AG09309 (cell line): ENCODE data around the gene OXER1.
"Not testable (repeated sequence)": the region's sequence is repeated elsewhere in the genome, so short reads cannot be mapped to it uniquely, and the experiment has no call there.

Experiments used
- DNase-seq: peaks from one replicate; pipeline ENCODE4 v3.0.0-alpha.2; 2010; ENCODE audit warnings: low read depth
- H3K4me3 ChIP-seq: 2 replicates; pipeline ENCODE4 v1.5.1; 2011; ENCODE audit warnings: mild to moderate bottlenecking, low read depth, low read length, moderate library complexity; ENCODE audit not compliant: control insufficient read depth
- TF ChIP-seq, protein P1 (sequence below): IDR thresholded peaks from 2 replicates; pipeline ENCODE4 v1.5.1; 2011; ENCODE audit warnings: mild to moderate bottlenecking, low read depth, low read length, inconsistent platforms; ENCODE audit not compliant: insufficient read depth, control insufficient read depth; ENCODE audit errors: missing control alignments

The OXER1 gene

DNA sequence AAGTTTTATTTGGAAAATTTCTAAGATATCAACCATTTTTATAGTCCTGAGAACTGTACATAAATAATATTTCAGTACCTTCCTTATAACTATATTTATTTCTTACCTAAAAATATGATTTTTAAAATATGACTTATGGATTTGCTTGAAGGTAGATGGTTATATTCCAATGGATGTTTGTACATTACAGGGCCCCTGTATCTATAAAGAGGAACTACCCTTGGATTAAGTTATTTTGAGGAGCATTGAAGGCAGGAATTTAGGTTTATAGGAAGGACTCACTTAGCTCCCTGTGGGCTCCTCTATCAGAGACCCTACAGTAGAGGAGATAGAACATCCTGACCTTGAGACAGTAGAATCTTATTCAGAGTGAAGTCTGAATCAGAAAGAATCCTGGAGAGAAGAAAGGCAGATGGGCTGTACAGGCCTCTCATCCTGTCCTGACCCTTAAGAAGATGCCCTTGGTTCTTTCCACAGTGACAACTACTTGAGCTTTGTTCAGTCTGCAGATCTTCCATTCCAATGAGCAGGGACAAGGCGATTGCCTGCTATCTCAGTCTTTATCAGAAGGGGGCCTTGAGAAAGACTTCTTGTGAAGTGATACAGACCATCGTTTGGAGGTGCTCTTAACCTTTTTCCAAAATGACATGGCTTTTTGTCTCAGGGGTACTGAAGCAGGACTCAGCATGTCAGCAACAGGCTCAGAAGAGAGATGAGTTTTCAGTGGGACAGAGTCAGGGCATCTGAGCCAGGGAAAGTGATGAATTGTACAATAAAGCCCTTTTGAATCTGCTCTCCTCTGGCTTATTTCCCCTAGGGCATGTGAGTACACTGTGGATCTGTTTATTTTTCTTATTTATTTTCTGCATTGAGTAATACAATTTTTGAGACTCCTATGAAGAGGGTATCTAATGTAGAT is 20.9 kb downstream of the OXER1 start:
- TF ChIP-seq, protein P1, sequence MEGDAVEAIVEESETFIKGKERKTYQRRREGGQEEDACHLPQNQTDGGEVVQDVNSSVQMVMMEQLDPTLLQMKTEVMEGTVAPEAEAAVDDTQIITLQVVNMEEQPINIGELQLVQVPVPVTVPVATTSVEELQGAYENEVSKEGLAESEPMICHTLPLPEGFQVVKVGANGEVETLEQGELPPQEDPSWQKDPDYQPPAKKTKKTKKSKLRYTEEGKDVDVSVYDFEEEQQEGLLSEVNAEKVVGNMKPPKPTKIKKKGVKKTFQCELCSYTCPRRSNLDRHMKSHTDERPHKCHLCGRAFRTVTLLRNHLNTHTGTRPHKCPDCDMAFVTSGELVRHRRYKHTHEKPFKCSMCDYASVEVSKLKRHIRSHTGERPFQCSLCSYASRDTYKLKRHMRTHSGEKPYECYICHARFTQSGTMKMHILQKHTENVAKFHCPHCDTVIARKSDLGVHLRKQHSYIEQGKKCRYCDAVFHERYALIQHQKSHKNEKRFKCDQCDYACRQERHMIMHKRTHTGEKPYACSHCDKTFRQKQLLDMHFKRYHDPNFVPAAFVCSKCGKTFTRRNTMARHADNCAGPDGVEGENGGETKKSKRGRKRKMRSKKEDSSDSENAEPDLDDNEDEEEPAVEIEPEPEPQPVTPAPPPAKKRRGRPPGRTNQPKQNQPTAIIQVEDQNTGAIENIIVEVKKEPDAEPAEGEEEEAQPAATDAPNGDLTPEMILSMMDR: no peak
- no peak overlapping the region for H3K4me3 ChIP-seq
- no peak for DNase-seq

DNA sequence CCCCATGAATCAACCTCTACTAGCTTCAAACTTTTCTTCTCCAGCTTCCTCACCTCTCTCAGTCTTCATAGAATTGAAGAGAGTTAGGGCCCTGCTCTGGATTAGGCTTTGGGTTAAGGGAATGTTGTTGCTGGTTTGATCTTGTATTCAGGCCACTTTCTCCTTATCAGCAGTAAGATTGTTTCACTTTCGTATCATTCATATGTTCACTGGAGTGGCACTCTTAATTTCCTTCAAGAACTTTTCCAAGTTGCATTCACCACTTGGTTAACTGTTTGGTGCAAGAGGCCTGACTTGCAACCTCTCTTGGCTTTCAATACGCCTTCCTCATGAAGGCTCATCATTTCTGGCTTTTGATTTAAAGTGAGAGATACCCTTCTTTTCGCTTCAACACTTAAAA is 22.8 kb downstream of the OXER1 start:
- DNase-seq: no peak
- TF ChIP-seq, protein P1: no peak
- H3K4me3 ChIP-seq: no peak overlapping the region

DNA sequence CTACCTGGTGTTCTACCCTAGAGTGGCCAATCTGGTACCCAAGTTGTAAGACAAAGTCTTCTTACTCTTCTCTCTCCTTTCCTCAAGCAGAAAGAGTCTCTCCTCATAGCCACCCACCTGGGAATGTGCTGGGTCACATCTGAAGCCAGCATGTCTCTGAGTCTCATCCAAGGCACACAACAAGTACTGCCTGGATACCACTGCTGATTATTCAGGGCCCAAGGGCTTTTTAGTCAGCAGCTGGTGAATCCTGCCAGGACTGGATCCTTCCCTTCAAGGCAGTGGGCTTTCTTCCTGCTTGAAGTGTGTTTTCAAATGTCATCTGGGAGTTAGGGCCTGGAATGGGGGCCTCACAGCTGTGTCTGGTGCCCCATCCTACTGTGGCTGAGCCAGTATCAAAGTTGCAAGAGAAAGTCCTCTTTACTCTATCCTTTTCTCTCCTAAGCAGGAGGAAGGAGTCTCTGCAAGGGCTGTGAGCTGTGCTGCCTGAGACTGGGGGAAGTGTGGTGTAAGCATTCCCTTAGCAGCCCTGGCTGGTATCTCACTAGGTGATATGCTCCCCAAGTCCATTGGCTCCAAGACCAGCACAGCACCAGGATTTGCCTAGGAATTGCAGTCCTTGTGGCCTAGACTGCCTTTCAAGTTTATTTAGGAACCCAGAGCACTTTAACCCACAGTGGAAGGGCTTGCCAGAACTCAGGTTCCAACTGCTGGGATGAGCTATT is 27.2 kb downstream of the OXER1 start:
- no peak overlapping the region for H3K4me3 ChIP-seq
- TF ChIP-seq, protein P1: no peak
- DNase-seq: no peak

DNA sequence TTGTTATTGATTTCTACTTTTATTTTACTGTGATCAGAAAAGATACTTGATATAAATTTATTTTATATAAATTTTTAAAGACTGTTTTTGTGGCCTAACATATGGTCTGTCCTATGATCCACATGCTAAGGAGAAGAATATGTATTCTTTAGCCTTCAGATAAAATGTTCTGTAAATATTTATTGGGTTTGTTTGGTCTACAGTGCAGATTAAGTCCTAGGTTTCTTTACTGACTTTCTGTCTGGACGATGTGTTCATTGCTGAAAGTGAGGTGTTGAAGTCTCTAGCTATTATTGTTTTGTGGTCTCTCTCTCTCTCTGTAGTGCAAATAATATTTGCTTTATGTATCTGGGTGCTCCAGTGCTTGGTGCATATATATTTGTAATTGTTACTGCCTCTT is 30.1 kb downstream of the OXER1 start:
- no peak overlapping the region for H3K4me3 ChIP-seq
- TF ChIP-seq, protein P1: no peak
- no peak for DNase-seq

DNA sequence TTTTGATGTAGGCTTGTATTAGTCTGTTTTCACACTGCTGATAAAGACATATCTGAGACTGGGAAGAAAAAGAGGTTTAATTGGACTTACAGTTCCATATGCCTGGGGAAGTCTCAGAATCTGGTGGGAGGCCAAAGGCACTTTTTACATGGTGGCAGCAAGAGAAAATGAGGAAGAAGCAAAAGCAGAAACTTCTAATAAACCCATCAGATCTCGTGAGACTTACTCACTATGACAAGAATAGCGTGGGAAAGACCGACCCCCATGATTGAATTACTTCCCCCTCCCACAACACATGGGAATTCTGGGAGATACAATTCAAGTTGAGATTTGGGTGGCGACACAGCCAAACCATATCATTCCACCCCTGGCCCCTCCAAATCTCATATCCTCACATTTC is 32.6 kb downstream of the OXER1 start:
- not testable (repeated sequence) for H3K4me3 ChIP-seq, DNase-seq

DNA sequence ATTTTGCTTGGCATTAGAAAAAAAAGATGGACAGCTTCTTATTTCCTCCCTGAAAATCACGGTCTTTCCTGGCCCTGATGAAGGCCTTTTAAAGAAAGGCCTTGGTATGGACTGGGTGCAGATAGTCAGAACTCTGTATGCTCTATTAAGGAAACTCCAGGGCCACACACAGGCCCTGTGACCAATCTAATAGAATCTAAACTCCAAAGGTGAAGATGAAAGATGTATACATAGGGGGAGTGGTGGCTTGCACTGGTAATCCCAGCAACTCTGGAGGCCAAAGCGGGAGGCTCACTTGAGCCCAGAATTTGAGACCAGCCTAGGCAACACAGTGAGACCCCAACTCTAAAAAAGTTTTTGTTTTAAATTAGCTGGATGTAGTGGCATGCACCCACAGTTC is 37.3 kb downstream of the OXER1 start:
- H3K4me3 ChIP-seq: no peak overlapping the region
- TF ChIP-seq, protein P1: no peak
- no peak for DNase-seq

DNA sequence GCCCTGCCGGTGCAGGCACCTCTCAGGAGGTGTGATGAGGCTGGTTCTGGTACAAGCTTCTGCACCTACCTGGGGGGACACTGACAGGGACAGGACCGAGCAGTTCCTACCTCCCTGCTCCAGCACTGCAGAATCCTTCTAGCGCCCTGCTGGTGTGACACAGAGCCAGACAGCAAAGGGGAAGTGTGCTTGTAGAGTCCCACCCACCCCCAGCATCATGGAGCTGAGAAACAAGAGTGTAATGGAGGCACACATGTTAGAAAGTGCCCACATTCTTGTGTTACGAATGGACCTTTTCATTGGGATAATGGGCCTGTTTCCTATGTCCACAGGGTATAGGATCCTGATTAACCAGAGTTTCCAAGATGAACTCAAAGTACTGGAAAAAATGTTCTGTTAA is 38.3 kb downstream of the OXER1 start:
- H3K4me3 ChIP-seq: no peak overlapping the region
- no peak for DNase-seq
- TF ChIP-seq, protein P1: no peak
